ENCODE measurements around the gene ENAH. TPM values are rescaled to one million over a fixed set of nuclear protein-coding genes. Genes with fewer than 3 reads are reported as not detected.

Gene ENAH
- total and polyA plus RNA-seq, 2 experiments from 2014 or later: 109 to 184 TPM

DNA sequence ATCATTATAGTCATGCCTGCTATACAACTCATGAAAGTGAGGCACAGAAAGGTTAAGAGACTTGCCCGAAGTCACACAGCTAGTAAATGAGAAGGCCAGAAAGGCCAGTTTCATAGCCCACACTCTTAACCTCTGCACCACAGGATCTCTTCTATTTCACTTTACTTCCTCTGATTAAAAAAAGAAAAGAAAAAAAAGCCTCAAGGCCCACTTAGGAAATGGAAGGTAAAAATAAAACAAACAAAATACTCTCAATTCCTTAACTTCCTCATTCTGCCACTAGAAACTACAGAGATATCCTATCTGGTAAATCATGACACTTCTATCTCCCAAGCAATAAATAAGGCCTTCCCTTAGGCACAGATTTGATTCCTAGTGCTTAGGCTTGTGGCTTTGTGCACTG is 7.6 kb upstream of the ENAH start (continued):
- TF ChIP-seq, protein P1, sequence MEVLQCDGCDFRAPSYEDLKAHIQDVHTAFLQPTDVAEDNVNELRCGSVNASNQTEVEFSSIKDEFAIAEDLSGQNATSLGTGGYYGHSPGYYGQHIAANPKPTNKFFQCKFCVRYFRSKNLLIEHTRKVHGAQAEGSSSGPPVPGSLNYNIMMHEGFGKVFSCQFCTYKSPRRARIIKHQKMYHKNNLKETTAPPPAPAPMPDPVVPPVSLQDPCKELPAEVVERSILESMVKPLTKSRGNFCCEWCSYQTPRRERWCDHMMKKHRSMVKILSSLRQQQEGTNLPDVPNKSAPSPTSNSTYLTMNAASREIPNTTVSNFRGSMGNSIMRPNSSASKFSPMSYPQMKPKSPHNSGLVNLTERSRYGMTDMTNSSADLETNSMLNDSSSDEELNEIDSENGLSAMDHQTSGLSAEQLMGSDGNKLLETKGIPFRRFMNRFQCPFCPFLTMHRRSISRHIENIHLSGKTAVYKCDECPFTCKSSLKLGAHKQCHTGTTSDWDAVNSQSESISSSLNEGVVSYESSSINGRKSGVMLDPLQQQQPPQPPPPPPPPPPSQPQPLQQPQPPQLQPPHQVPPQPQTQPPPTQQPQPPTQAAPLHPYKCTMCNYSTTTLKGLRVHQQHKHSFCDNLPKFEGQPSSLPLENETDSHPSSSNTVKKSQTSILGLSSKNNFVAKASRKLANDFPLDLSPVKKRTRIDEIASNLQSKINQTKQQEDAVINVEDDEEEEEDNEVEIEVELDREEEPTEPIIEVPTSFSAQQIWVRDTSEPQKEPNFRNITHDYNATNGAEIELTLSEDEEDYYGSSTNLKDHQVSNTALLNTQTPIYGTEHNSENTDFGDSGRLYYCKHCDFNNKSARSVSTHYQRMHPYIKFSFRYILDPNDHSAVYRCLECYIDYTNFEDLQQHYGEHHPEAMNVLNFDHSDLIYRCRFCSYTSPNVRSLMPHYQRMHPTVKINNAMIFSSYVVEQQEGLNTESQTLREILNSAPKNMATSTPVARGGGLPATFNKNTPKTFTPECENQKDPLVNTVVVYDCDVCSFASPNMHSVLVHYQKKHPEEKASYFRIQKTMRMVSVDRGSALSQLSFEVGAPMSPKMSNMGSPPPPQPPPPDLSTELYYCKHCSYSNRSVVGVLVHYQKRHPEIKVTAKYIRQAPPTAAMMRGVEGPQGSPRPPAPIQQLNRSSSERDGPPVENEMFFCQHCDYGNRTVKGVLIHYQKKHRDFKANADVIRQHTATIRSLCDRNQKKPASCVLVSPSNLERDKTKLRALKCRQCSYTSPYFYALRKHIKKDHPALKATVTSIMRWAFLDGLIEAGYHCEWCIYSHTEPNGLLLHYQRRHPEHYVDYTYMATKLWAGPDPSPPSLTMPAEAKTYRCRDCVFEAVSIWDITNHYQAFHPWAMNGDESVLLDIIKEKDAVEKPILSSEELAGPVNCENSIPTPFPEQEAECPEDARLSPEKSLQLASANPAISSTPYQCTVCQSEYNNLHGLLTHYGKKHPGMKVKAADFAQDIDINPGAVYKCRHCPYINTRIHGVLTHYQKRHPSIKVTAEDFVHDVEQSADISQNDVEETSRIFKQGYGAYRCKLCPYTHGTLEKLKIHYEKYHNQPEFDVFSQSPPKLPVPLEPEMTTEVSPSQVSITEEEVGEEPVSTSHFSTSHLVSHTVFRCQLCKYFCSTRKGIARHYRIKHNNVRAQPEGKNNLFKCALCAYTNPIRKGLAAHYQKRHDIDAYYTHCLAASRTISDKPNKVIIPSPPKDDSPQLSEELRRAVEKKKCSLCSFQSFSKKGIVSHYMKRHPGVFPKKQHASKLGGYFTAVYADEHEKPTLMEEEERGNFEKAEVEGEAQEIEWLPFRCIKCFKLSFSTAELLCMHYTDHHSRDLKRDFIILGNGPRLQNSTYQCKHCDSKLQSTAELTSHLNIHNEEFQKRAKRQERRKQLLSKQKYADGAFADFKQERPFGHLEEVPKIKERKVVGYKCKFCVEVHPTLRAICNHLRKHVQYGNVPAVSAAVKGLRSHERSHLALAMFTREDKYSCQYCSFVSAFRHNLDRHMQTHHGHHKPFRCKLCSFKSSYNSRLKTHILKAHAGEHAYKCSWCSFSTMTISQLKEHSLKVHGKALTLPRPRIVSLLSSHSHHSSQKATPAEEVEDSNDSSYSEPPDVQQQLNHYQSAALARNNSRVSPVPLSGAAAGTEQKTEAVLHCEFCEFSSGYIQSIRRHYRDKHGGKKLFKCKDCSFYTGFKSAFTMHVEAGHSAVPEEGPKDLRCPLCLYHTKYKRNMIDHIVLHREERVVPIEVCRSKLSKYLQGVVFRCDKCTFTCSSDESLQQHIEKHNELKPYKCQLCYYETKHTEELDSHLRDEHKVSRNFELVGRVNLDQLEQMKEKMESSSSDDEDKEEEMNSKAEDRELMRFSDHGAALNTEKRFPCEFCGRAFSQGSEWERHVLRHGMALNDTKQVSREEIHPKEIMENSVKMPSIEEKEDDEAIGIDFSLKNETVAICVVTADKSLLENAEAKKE (CRISPR knock-in tag; IDR thresholded peaks at IDR 0.05): no peak
- TF ChIP-seq NANOG (IDR thresholded peaks at IDR 0.05; ENCODE audit: borderline replicate concordance) (no peak), EZH2 (IDR thresholded peaks at IDR 0.05; ENCODE audit: low read depth, unreplicated experiment) (no peak), EZH2phosphoT487 (IDR thresholded peaks at IDR 0.05; ENCODE audit: unreplicated experiment) (no peak)
- TF ChIP-seq, protein P2, sequence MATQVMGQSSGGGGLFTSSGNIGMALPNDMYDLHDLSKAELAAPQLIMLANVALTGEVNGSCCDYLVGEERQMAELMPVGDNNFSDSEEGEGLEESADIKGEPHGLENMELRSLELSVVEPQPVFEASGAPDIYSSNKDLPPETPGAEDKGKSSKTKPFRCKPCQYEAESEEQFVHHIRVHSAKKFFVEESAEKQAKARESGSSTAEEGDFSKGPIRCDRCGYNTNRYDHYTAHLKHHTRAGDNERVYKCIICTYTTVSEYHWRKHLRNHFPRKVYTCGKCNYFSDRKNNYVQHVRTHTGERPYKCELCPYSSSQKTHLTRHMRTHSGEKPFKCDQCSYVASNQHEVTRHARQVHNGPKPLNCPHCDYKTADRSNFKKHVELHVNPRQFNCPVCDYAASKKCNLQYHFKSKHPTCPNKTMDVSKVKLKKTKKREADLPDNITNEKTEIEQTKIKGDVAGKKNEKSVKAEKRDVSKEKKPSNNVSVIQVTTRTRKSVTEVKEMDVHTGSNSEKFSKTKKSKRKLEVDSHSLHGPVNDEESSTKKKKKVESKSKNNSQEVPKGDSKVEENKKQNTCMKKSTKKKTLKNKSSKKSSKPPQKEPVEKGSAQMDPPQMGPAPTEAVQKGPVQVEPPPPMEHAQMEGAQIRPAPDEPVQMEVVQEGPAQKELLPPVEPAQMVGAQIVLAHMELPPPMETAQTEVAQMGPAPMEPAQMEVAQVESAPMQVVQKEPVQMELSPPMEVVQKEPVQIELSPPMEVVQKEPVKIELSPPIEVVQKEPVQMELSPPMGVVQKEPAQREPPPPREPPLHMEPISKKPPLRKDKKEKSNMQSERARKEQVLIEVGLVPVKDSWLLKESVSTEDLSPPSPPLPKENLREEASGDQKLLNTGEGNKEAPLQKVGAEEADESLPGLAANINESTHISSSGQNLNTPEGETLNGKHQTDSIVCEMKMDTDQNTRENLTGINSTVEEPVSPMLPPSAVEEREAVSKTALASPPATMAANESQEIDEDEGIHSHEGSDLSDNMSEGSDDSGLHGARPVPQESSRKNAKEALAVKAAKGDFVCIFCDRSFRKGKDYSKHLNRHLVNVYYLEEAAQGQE (IDR thresholded peaks at IDR 0.05; ENCODE audit: unreplicated experiment): no peak
- TF ChIP-seq, protein P3, sequence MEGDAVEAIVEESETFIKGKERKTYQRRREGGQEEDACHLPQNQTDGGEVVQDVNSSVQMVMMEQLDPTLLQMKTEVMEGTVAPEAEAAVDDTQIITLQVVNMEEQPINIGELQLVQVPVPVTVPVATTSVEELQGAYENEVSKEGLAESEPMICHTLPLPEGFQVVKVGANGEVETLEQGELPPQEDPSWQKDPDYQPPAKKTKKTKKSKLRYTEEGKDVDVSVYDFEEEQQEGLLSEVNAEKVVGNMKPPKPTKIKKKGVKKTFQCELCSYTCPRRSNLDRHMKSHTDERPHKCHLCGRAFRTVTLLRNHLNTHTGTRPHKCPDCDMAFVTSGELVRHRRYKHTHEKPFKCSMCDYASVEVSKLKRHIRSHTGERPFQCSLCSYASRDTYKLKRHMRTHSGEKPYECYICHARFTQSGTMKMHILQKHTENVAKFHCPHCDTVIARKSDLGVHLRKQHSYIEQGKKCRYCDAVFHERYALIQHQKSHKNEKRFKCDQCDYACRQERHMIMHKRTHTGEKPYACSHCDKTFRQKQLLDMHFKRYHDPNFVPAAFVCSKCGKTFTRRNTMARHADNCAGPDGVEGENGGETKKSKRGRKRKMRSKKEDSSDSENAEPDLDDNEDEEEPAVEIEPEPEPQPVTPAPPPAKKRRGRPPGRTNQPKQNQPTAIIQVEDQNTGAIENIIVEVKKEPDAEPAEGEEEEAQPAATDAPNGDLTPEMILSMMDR (conservative IDR thresholded peaks at IDR 0.05; ENCODE audit: low read depth in 2 of 2): no peak
- TF ChIP-seq, protein P4, sequence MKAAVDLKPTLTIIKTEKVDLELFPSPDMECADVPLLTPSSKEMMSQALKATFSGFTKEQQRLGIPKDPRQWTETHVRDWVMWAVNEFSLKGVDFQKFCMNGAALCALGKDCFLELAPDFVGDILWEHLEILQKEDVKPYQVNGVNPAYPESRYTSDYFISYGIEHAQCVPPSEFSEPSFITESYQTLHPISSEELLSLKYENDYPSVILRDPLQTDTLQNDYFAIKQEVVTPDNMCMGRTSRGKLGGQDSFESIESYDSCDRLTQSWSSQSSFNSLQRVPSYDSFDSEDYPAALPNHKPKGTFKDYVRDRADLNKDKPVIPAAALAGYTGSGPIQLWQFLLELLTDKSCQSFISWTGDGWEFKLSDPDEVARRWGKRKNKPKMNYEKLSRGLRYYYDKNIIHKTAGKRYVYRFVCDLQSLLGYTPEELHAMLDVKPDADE (IDR thresholded peaks at IDR 0.05): no peak
